ENCODE results near the gene FRAS1.
"Not testable (repeated sequence)": the region's sequence is repeated elsewhere in the genome, so short reads cannot be mapped to it uniquely, and the experiment has no call there.

The FRAS1 gene

DNA sequence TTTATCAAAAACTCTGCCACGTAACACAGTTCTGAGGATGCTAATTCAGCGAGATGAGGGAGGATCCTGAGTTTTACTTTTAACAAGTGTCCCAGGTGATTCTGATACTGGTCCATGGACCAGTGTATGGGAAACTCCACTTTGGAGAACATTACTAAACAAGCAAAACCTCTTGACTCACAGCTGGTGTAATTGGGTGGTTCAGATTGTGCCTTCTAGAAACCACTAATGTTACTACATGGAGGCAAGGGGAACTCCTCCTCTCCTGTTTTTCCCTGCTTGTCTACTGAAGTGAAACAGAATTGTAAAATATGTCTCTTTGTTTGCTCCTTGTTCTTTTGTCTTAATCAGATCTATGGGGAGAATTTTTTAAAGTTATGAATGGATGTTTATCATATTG, 62.6 kb downstream of the FRAS1 start:
- no peak for DNase-seq

DNA sequence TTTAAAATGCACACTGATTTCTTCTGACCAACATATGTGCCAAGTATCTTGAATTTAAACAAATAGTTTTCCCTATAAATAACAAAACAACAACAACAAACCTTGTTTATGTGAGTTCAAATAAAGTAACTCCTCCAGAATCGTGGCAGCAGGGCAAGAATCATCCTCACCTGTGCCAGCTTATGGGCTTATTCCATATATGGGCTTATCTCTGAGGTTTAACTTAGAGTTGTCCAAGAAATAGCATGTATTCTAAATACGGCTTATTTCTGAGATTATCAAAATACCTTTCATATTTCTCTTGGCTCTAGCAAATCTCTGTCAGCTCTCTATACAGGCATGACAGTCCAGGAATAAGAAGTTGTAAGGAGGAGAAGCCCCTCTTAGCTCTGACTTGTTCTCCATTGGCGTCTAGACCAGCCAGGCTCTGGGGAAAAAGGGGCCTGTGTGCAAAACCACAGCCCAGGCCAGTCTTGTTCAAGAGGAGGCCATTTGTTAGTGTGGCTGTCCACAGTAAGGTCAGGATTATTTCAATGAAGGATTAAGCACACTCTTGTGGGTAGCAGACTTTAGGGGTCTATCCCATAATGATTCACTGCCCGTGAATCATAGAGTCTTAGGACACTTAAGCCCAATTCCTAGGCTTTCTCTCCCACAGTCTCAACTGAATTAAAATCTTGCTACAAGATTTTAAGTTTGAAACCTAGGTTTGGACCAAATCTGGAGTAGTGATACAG, 63.2 kb downstream of the FRAS1 start:
- no peak for DNase-seq

DNA sequence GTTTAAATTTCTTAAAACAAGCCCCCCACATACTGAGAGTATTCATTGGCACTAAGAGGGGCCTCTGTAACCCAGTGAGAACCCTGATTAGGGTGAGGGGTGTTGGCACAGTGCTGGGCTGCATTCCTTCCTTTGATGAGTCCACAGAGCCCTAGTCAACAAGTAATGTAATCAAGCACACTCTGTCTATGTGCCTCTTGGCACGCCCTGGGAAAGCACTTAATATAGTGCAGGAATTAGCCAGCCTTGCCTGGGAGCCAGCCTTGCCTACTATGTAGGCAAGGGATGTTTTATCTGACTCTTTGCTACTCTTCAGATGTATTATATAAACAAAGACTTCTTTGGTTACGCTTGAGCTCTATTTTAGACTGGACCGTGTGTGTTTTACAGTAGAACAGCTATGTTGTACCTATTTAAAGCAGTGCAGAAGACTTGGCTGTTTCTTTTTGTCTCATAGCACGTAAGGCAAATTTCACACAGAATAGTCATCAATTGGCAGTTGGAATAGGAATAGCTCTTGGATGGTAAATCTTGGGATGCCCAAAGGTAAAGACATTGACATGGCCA, 64.3 kb downstream of the FRAS1 start:
- no peak for DNase-seq

DNA sequence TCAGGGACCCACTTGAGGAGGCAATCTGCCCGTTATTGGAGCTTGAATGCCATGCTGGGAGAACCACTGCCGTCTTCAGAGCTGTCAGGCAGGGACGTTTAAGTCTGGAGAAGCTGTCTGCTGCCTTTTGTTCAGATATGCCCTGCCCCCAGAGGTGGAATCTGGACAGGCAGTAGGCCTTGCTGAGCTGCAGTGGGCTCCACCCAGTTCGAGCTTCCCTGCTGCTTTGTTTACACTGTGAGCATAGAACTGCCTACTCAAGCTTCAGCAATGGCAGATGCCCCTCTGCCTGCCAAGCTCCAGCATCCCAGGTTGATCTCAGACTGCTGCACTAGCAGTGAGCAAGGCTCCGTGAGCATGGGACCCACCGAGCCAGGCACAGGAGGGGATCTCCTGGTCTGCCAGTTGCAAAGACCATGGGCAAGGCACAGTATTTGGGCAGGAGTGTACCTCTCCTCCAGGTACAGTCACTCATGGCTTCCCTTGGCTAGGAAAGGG, 68.8 kb downstream of the FRAS1 start:
- DNase-seq = not testable (repeated sequence)

DNA sequence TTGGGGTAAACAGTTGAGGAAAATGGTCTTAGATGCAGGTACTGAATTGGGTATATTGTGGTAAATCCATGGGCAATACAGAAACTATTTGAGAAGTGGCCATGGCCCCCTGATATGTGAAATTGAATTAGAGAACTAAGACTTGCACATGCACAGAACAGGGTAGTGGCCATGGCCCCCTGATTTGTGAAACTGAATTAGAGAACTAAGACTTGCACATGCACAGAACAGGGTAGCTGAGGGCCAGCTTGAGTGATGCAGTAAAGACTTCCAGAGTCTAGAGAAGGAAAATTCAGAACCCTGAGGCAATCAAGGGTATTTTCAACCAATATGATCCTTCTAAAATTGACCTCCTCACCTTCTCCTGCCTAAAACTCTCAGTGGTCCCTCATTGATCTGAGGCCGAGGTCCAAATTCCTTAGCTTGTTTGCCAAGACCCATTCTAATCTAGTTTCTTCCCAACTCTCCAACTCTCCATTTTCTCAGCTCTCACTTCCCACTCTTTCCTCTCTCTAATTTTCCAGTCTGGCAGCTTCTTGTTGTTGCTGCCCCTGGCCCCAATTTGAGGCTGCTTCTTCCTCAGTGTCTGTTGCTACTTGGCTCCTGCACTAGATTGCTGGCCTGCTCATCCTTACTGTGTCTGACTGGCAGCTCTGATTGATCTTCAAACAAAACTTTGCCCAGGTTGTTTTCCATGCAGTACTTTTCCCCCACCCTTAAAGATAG, 72.4 kb downstream of the FRAS1 start:
- DNase-seq = no peak

DNA sequence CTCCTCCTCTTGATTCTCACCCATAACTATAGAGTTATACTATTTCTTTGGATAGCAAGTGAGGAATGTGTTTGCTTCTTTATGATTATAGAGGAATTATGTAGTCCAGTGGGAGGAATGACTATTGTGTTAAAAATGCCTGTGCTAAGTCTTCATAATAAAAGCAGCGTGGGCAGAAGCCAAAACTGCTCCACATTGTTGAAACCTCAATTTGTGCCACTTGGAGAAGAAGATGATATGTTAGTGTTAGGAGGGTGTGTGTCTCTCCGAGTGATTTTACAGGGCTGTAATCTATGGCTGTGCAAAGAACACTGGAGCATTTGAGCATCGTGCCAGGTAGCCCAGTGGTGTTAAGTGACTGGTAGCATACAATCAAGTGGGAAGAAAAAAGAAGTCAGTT, 74.3 kb downstream of the FRAS1 start:
- DNase-seq = no peak

DNA sequence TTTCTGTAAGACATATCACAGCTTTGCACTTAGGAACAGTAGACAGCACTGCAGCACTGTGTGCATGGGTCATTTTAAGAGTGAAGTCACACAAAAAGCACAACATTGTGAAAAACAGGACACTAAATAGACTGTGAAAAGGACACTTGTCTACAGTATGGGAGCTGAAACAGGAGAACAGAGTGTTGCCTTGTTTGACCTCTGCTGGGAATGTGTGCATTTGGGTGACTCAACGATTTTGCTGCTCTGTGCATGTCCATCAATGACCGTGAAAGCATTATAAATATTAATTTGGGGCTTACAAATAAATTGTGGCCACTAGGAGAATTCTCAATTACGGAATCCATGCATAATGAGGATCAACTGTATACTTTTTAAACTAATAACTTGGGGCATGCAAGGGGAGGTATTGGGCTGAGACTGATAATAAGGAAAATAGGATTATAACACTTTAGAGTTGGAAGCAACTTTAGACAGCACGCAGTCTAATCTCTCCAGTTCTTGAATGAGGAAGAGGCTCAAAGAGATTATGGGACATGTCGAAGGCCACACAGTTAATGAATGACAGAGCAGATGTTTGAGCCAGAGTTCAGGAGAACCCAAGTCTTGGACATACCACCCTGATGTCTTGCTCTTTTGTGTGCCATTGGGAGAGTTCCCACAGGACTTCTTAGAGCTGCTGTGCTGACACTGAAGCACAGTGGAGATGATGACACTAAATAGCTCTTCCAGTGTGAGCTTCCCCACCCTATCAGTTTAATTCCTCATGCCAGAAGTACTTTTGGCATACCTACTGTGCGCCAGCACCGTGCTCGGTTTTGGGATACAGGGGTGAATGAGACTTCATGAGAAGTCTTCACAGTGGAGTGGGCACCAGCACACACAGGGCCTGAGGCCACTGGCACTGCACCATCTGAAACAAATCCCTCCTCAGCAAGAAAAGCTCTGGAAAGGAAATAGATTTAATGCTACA, 79.3 kb downstream of the FRAS1 start:
- DNase-seq = no peak

DNA sequence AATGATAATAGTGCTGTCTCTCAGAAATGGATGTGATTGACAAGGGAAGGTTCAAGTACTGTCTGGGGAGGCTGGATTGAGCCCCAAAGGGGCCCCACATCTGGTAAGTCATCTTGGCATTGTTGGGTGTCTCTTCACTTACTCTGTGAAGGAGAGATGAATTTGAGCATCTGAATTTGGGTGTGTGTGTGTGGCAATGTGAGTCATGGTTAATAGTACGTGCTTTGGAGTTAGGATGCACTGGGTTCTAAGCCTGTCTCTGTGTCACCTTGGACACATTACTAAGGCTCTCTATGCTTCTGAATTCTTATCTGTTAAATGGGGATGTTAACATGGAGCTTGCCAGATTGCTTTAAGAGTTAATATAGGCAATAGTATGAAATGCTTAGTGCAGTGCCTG, 80.4 kb downstream of the FRAS1 start:
- no peak for DNase-seq

DNA sequence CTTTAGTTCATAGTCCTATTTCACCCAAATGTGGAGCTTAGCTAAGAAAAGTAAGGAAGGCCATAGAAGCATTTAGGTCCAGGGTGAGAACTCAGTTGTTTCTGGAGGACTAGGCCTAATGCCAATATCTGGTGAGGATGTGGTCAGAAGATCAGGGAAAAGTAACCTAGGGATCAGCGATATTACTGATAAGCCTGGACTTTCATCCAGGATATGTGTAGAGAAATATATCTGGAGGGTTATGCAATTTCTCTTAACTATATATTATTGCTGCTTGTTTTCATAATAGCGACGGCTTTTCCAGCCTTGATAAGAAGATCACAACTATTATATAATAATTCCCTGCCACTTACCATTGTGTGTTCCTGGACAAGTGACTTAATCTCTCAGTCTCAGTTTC, 81.1 kb downstream of the FRAS1 start:
- no peak for DNase-seq

DNA sequence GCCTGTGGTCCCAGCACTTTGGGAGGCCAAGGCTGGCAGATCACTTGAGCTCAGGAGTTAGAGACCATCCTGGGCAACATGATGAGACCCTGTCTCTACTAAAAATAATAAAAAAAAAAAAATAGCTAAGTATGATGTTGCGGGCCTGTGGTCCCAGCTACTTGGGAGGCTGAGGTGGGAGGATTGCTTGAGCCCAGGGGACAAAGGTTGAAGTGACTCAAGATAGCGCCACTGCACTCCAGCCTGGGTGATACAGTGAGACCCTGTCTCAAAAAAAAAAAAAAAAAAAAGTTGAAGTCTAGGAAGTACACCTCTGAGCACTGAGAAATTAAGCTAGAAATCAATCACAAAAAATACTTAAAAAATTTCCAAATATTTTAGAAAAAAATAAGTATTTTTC, 86.5 kb downstream of the FRAS1 start:
- no peak for DNase-seq

DNA sequence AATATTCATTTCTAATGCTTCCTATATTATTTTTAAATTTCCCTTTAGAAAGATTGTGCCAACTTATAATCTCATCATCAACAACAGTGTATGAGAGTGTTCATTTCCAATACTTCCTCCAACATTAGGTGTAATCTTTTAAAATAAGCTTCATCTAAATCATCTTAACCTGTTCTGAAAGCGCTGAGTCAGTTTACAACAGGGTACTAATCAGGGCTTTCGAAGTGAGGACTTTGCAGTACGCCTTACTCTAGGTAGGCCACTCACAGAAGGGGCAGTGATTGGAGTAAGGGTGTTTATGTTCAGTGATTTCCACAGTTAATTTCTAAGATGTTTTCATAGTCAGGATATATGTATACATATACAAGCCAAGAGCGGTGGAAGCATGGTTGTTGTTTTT, 87.9 kb downstream of the FRAS1 start:
- DNase-seq = no peak

DNA sequence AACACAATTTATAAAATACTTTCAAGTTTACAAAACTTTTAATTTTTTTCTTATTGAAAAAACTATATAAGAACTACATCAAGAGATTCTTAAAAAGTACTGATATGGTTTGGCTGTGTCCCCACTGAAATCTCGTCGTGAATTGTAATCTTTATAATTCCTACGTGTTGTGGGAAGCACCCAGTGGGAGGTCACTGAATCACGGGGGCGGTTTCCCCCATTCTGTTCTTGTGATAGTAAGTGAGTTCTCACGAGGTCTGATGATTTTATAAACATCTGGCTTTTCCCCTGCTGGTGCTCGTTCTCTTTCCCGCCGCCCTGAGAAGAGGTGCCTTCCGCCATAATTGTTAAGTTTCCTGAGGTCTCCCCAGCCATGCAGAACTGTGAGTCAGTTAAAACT, 88.5 kb downstream of the FRAS1 start:
- no peak for DNase-seq

DNA sequence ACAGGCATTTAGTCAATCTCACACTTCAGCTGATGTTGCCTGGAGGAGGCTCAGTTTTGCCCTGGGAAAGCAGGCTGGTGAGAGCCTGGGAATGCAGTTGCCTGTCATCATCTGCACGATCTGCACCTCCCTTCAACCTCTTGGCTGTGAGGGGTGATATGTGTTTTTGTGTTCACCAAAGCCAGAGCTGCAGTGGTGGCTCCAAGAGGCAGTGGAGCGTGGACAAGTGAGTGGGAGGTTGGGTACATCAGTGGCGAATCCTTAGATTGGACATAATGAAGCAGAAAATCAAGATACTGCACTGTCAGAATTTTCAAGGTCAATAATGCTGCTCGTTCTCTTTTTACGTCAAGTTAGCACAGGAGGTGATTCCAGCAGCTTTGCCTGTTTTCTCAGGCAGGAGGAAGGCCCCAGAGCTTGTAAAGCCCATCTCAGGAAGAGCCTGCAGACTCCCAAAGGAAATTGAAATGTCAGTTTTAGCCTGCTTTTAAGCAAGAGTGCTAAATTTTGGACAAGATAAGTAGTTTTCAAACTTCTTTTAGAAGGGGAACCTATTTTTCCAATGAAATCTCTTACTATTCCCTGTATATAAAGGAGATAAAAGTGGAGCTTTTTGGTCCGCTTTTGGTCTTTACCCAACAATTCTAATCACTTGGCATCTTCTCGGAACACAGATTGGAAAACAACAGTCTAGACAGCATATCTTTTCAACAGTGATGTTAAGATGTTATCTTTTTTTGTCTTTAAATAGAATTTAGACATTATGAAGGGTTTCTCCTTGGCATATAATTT, 92.8 kb downstream of the FRAS1 start:
- no peak for DNase-seq

DNA sequence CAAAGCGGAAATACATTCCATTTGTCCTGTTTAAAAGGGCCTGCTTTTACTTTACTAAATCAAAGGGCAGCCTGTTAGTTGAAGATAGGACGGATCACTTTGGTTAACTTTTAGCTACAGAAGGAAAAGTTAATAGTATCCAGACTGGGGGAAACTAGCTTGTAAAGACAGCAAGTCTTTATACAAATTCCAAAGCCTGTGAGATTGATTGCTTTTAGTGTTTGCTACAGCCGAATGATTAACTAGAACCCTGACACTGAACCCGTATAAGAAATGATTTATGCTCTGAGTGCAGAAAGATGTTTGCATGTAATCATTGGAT, 93.4 kb downstream of the FRAS1 start:
- no peak for DNase-seq

DNA sequence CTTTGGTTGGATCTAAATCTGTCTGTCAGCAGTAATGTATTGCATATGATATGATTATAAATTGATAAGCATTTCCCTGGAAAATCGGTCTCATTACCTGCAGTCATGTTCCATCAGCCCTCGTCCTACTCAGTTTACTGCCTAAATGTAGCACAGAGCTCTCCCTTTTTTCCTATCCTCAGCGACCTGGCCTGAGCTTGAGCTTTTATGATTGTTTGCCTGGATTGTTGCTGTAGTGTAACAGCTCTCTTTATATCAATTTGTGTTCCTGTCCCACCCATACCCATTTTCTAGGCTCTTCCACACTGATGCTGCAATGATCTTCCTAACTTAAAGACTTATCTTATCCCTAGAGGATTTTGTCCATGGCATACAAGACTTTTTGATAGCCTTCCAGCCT, 95.7 kb downstream of the FRAS1 start:
- no peak for DNase-seq

DNA sequence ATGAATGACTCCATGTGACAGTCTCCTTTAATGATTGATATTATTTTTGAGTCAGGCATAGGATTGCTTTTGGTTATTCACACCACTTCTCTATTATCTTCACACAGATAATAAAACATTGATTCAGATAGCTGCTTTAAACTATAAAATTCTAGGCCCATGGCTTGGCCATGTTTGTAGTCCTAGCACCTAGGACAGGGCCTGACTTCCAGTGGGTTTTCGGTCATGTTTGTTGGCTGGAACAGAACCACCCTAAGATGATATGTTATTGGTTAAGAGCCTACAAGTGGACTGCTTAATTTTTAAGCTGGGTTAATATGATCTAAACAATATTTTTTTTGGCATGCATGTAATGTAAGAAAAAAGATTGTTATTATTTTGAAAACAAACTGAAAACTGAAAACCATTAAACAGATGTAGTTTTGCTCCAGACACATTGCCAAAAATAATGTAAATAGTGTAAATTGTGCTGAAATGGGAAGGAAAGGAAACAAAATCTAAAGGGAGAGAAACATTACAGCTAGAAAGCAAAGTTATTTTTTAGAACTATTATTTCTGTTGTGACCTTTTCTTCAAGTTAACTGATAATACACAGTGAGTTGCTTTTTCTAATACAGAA, 98.0 kb downstream of the FRAS1 start:
- DNase-seq = no peak

DNA sequence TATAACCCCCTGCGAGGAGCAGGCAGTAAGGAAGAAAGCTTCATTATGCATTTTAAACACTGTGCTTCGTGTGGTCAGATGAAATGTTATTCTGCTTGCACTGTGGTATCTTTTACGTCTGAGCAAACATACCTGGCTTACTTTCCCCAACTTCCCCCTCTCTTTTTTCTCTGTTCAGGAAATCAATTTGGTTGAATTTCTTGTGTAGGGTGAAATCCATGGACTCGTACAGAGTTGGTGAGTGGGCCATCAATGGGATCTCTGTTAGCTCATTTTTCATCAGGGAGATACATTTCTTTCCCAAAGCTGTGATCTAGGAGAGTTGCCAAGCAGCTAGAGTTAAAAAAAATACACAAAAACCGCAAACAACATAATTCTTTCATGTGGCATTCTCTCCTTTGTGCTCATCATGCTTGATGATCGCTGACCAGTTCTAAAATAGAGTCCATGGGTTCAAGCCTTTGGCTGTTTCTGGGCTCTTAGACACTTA, 98.5 kb downstream of the FRAS1 start:
- DNase-seq = no peak

DNA sequence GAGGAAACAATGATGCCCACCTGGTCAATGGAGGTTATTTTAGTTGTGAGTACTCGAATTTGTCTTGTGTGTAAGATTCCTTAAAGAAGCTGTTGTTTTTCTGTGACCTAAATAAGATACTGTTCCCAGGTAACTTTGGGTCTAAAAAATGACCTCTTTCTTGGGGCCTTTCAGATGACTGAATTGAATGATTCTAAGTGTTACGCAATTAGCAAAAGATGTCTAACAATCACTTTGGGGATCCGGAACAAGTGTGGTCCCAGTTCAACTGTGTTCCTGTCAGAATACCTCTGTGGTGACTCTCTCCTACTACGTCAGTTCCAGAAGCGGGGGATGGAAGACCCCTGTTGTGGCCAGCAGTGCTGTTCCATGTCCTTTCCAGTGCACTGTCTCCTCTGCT, 99.4 kb downstream of the FRAS1 start:
- DNase-seq = no peak

DNA sequence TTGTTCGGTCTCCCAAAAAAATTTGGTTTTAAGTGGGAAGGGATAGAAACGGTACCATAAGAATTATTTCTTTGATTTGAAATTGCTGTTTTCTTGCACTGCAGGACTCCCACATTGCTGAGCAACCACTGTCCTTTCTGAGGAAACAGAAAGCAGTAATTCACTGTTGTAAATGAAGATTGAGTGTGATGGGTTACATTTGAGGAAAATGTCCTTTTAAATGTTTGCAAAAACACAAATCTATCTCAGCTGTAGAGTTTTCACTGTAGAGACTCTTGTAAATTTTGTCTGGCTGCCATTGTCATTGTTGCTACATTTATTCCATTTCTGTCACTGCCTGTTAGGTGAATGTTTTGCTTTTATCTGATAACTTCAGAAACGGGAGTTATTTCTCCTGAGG, 105.2 kb downstream of the FRAS1 start:
- no peak for DNase-seq

DNA sequence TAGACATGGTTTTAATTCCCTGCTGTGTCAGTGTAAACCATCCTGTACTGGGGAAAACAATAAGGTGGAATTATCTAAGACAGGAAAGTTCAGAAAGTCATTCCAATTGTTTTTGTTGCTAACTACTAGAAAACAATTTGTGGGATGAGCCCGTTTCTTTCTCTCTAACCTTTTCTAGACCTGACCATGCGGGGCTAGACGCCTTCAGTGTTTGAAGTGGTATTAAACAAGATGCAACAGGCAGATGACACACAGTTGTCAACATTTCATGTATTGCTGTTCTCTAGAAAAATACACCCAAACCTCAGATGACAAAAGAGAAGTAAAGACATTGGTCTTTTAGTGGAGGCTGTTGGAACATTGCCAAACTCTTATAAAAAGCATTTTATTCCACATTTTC, 105.7 kb downstream of the FRAS1 start:
- no peak for DNase-seq

DNA sequence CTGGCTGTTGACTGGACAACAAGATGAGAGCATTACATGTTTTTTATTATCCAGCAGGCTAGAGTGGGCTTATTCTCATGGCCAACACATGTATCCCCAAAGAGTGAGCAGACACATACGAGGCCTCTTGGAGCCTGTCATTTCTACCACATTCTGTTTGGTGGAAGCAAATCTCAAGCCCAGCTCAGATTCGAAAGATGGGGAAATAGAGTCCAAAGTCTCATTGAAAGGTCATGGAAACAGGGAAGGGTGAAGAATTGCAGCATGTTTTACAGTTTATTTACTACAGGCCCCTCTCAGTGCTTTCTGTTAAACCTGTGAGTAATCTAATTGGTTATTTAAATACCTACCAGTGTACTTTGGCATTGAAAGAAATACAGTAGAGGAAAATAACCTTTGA, 108.6 kb downstream of the FRAS1 start:
- DNase-seq = no peak

DNA sequence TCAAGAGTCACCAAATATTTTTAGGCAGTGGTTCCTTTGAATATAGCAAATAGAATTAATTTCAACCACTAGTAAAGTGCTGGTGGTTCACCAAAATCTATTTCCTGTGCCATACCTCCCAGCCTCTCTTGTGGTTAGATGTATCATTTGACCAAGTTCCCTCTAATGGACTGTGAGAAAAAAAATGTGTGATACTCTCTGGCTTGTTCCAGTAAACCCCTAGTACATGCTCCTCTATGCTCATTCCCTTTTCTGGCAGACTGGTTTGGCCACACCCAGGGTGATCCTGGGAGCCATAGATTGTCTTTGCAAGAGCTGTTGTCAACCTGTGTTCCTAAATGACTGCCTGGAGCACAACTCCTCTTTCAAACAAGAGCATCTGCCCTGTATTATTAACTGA, 109.5 kb downstream of the FRAS1 start:
- DNase-seq = no peak

Data from effector CD4-positive, alpha-beta T cell (primary cell).